A673 (cell line): ENCODE measurements around the gene CCDC12.

Experiments
- CTCF ChIP-seq: fragments of 300-800, 200-600 bp; sonication (generic); conservative IDR thresholded peaks from 2 replicates; pipeline ENCODE4 v1.5.1; 2017; ENCODE audit warnings: low read depth, mild to moderate bottlenecking, antibody characterized with exemption, low read length, moderate library complexity, mixed read lengths
- EZH2 ChIP-seq: fragments of 200-600 bp; sonication (generic); IDR thresholded peaks from 2 replicates; pipeline ENCODE4 v1.6.1; 2017; ENCODE audit warnings: borderline replicate concordance, low read depth, mild to moderate bottlenecking, mixed read lengths, antibody characterized with exemption, low read length; ENCODE audit not compliant: poor library complexity, severe bottlenecking

- TF ChIP-seq CTCF, result no peak
- TF ChIP-seq EZH2, result no peak
Measured at GRCh38 chr3:46988616-46989015, 12.1 kb upstream of the CCDC12 start.
